Fibroblast of lung (primary cell): Measurements from ENCODE around the gene GALNT2. TPM values are rescaled to one million over a fixed set of nuclear protein-coding genes. Genes with fewer than 3 reads are reported as not detected.

Experiments
- DNase-seq, 2 donors: peaks; one replicate each; pipeline versions ENCODE4 v3.0.0 to v3.0.0-alpha.2; 2010; ENCODE audit warnings: low read depth in 2 of 2
- H2AFZ ChIP-seq: 2 replicates; pipeline ENCODE4 v1.5.1; 2012; ENCODE audit warnings: low read length, control low read depth, inconsistent platforms
- H3K27ac ChIP-seq: 2 replicates; pipeline ENCODE4 v1.5.1; 2011; ENCODE audit warnings: low read length, control low read depth; ENCODE audit not compliant: insufficient read depth
- H3K27me3 ChIP-seq: 2 replicates; pipeline ENCODE4 v1.5.1; 2011; ENCODE audit warnings: mild to moderate bottlenecking, low read length; ENCODE audit not compliant: control insufficient read depth, insufficient read depth
- H3K36me3 ChIP-seq: 2 replicates; pipeline ENCODE4 v1.5.1; 2011; ENCODE audit warnings: low read length; ENCODE audit not compliant: control insufficient read depth, insufficient read depth
- H3K4me1 ChIP-seq: 2 replicates; pipeline ENCODE4 v1.5.1; 2011; ENCODE audit warnings: low read length; ENCODE audit not compliant: control insufficient read depth, insufficient read depth; ENCODE audit errors: extremely low read depth
- H3K4me2 ChIP-seq: 2 replicates; pipeline ENCODE4 v1.5.1; 2011; ENCODE audit warnings: low read length, control low read depth; ENCODE audit not compliant: insufficient read depth; ENCODE audit errors: extremely low read depth
- H3K4me3 ChIP-seq, 4 experiments: fragments of 200-600 bp in 1 of 4; sonication (generic) in 1 of 4; replicated peaks in 1 of 4; 2 replicates each; pipeline ENCODE4 v1.5.1; 2011 to 2016; ENCODE audit warnings: low read length in 4 of 4, low read depth in 3 of 4, mild to moderate bottlenecking in 3 of 4, control low read depth in 2 of 4, inconsistent platforms in 1 of 4, mixed read lengths in 1 of 4; ENCODE audit not compliant: insufficient read depth in 1 of 4; ENCODE audit errors: control extremely low read depth in 1 of 4
- H3K79me2 ChIP-seq: 2 replicates; pipeline ENCODE4 v1.5.1; 2012; ENCODE audit warnings: mild to moderate bottlenecking, low read length, inconsistent platforms; ENCODE audit not compliant: control insufficient read depth, insufficient read depth
- H3K9ac ChIP-seq: 2 replicates; pipeline ENCODE4 v1.5.1; 2011; ENCODE audit warnings: mild to moderate bottlenecking, low read length, control low read depth; ENCODE audit not compliant: insufficient read depth
- H3K9me3 ChIP-seq: 2 replicates; pipeline ENCODE4 v1.5.1; 2012; ENCODE audit warnings: low read depth, low read length; ENCODE audit not compliant: control insufficient read depth, insufficient read depth
- H4K20me1 ChIP-seq: 2 replicates; pipeline ENCODE4 v1.5.1; 2011; ENCODE audit warnings: low read length; ENCODE audit not compliant: control insufficient read depth, insufficient read depth; ENCODE audit errors: extremely low read depth
- CTCF ChIP-seq, 2 donors: IDR thresholded peaks in 1 of 2; conservative IDR thresholded peaks in 1 of 2; 1 replicate in 1 of 2; 2 replicates in 1 of 2; pipeline ENCODE4 v1.5.1; 2011 to 2012; ENCODE audit warnings: low read length in 2 of 2, control low read depth in 1 of 2, inconsistent platforms in 1 of 2, low read depth in 1 of 2, mild to moderate bottlenecking in 1 of 2
- EZH2 ChIP-seq: IDR thresholded peaks from 2 replicates; pipeline ENCODE4 v1.5.1; 2012; ENCODE audit warnings: low read length, control low read depth, mild to moderate bottlenecking; ENCODE audit errors: missing control alignments
- polyA plus RNA-seq, 2 donors: library from polyadenylated mRNA; depleted of rRNA in 1 of 2; stranded (reverse) in 1 of 2; unstranded in 1 of 2; fragments of >200 nt; gene quantifications; 2 replicates each; pipeline ENCODE4 v1.2.1, GENCODE V29; 2011 to 2012; ENCODE audit warnings: missing spikeins in 1 of 2
- total RNA-seq: library from RNA; depleted of rRNA; stranded (reverse); fragments of >200 nt; gene quantifications from 2 replicates; pipeline ENCODE4 v1.2.1, GENCODE V29; 2014

The GALNT2 gene
- total and polyA plus RNA-seq, 2 donors (not counting 1 experiment from before 2014, with no cell fraction given), result 106 to 115 TPM

- no peak for DNase-seq
- peaks cover 92% of the 10 kb centered on the region for H3K79me2 ChIP-seq
- H3K27me3 ChIP-seq, result no peaks in the 10 kb centered on the region
- peaks cover 20% of the 10 kb centered on the region for H3K4me1 ChIP-seq
- H3K9ac ChIP-seq, result no peak overlapping the region
- H3K36me3 ChIP-seq, result no peaks in the 10 kb centered on the region
- H3K4me3 ChIP-seq, result no peak overlapping the region
- no peak overlapping the region for H3K27ac ChIP-seq
- no peaks in the 10 kb centered on the region for H3K9me3 ChIP-seq
- no peak for TF ChIP-seq CTCF (conservative IDR thresholded peaks at IDR 0.05 in 1 of 2, IDR thresholded peaks at IDR 0.05 in 1 of 2; ENCODE audit: low read depth in 1 of 2, low read length in 2 of 2)
- no peak for TF ChIP-seq EZH2
- no peaks in the 10 kb centered on the region for H4K20me1 ChIP-seq
- H2AFZ ChIP-seq, result no peak overlapping the region
- no peak overlapping the region for H3K4me2 ChIP-seq
Observed at GRCh38 chr1:230076121-230076520, 9.1 kb downstream of the GALNT2 start.

- Histone ChIP-seq H3K79me2 (peaks cover 90% of the 10 kb centered on the region), H4K20me1 (no peaks in the 10 kb centered on the region), H3K9ac (no peak overlapping the region), H3K36me3 (no peaks in the 10 kb centered on the region), H3K27ac (no peak overlapping the region), H3K9me3 (no peaks in the 10 kb centered on the region), H3K4me1 (peaks cover 20% of the 10 kb centered on the region), H3K4me2 (no peak overlapping the region), H3K27me3 (no peaks in the 10 kb centered on the region), H2AFZ (no peak overlapping the region), H3K4me3 (no peak overlapping the region)
- TF ChIP-seq EZH2 (no peak), CTCF (conservative IDR thresholded peaks at IDR 0.05 in 1 of 2, IDR thresholded peaks at IDR 0.05 in 1 of 2; ENCODE audit: low read depth in 1 of 2, low read length in 2 of 2) (no peak)
- no peak for DNase-seq
Observed at GRCh38 chr1:230077011-230077410, 10.0 kb downstream of the GALNT2 start.

- TF ChIP-seq EZH2, result no peak
- Histone ChIP-seq H3K36me3 (no peaks in the 10 kb centered on the region), H2AFZ (no peak overlapping the region), H3K27ac (no peak overlapping the region), H3K4me2 (no peak overlapping the region), H3K9me3 (no peaks in the 10 kb centered on the region), H3K9ac (no peak overlapping the region), H4K20me1 (no peaks in the 10 kb centered on the region), H3K4me1 (peaks cover 18% of the 10 kb centered on the region), H3K79me2 (peaks cover 90% of the 10 kb centered on the region), H3K27me3 (no peaks in the 10 kb centered on the region), H3K4me3 (no peak overlapping the region)
- peak in 1 of 2 donors; percentile 81 for DNase-seq
Observed at GRCh38 chr1:230077436-230078213, 10.6 kb downstream of the GALNT2 start.
